ENCODE data around the gene TENM4. TPM values are rescaled to one million over a fixed set of nuclear protein-coding genes. Genes with fewer than 3 reads are reported as not detected.

The TENM4 gene
- total RNA-seq, 2 experiments from 2014 or later, result not detected

DNA sequence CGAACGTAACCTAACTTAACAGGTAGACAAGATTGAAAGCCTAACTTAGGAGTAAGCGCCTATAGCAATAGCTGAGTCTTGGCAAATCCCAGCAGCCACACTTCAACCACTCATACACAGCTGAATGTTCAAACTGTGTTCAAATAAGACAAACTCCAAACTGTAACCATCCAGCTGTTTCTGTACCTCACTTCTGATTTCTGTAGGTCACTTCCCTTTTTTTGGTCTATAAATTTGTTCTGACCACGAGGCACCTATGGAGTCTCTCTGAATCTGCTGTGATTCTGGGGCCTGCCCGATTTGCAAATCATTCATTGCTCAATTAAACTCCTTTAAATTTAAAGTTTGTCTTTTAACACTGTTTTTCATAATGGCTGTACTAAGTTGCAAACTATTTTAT, 8.2 kb upstream of the TENM4 start:
- TF ChIP-seq EZH2phosphoT487 (IDR thresholded peaks at IDR 0.05; ENCODE audit: borderline replicate concordance, low read depth, low read length), result no peak
- TF ChIP-seq, protein P1, sequence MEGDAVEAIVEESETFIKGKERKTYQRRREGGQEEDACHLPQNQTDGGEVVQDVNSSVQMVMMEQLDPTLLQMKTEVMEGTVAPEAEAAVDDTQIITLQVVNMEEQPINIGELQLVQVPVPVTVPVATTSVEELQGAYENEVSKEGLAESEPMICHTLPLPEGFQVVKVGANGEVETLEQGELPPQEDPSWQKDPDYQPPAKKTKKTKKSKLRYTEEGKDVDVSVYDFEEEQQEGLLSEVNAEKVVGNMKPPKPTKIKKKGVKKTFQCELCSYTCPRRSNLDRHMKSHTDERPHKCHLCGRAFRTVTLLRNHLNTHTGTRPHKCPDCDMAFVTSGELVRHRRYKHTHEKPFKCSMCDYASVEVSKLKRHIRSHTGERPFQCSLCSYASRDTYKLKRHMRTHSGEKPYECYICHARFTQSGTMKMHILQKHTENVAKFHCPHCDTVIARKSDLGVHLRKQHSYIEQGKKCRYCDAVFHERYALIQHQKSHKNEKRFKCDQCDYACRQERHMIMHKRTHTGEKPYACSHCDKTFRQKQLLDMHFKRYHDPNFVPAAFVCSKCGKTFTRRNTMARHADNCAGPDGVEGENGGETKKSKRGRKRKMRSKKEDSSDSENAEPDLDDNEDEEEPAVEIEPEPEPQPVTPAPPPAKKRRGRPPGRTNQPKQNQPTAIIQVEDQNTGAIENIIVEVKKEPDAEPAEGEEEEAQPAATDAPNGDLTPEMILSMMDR (conservative IDR thresholded peaks at IDR 0.05; ENCODE audit: low read length), result no peak
- Histone ChIP-seq H3K9me3 (ENCODE audit: low read length) (no peaks in the 10 kb centered on the region), H3K4me1 (ENCODE audit: insufficient read depth, low read length, poor library complexity, severe bottlenecking) (no peaks in the 10 kb centered on the region), H3K9me2 (ENCODE audit: insufficient read depth, low read length) (no peaks in the 10 kb centered on the region), H3K36me3 (ENCODE audit: insufficient read depth, low read length) (no peaks in the 10 kb centered on the region), H3K4me3 (ENCODE audit: low read depth, low read length, poor library complexity, severe bottlenecking) (no peak overlapping the region), H3K4me2 (ENCODE audit: low read length) (no peak overlapping the region), H4K20me1 (ENCODE audit: insufficient read depth, low read length) (no peaks in the 10 kb centered on the region), H2AFZ (ENCODE audit: low read length) (no peak overlapping the region), H3K79me2 (ENCODE audit: insufficient read depth, low read depth, low read length) (no peaks in the 10 kb centered on the region), H3K27ac (ENCODE audit: low read depth, low read length, poor library complexity, severe bottlenecking) (no peak overlapping the region)
- POLR2A ChIA-PET, result no interaction called here
- CTCF ChIA-PET (ENCODE audit: unreplicated experiment), result no interaction called here
- intact Hi-C loops (cut with micrococcal nuclease; ENCODE audit: unreplicated experiment), result no loop called here
- BruUV-seq (replicated peaks), result no TSS peak
- DNase-seq (ENCODE audit: low spot score), result no peak

DNA sequence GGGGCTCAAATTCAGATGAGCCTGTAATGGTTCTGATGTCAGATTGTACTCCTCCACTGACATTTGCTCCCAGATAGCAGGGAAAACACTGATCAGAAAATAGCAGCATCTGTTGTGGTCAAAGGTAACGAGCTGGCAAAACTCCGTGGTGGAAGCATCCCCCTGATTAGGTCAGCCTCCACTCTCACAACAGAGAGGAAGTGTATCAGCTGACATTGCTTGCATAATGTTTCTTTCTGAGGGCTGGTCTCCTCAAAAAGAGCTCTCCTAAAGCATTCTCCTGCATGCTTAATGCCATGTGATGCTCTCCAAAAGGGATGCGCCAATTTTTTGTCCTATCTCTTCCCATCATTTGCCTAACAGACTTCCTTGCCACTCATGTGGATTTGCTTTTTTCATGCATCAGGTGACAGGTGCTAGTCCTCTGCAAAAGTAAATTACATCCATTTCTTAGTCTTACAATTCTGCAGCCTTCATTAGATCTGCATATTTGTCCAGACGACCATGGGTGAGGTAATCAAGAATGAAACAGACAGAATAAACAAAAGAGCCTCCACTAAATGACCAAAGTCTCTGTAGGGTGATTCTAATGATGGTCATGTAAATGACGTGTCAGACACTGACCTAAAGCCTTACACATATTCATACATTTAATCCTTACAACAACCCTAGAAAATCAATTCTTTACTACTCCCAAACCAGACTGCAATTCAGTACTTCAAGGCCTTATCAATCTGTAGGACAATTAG, 6.4 kb upstream of the TENM4 start:
- CTCF ChIA-PET (ENCODE audit: unreplicated experiment), result no interaction called here
- DNase-seq (ENCODE audit: low spot score), result no peak
- TF ChIP-seq, protein P1 (conservative IDR thresholded peaks at IDR 0.05; ENCODE audit: low read length), result no peak
- TF ChIP-seq EZH2phosphoT487 (IDR thresholded peaks at IDR 0.05; ENCODE audit: borderline replicate concordance, low read depth, low read length), result no peak
- Histone ChIP-seq H3K9me2 (ENCODE audit: insufficient read depth, low read length) (no peaks in the 10 kb centered on the region), H3K4me3 (ENCODE audit: low read depth, low read length, poor library complexity, severe bottlenecking) (no peak overlapping the region), H3K9me3 (ENCODE audit: low read length) (no peaks in the 10 kb centered on the region), H3K4me2 (ENCODE audit: low read length) (no peak overlapping the region), H4K20me1 (ENCODE audit: insufficient read depth, low read length) (no peaks in the 10 kb centered on the region), H3K36me3 (ENCODE audit: insufficient read depth, low read length) (no peaks in the 10 kb centered on the region), H3K27ac (ENCODE audit: low read depth, low read length, poor library complexity, severe bottlenecking) (no peak overlapping the region), H3K4me1 (ENCODE audit: insufficient read depth, low read length, poor library complexity, severe bottlenecking) (no peaks in the 10 kb centered on the region), H3K79me2 (ENCODE audit: insufficient read depth, low read depth, low read length) (no peaks in the 10 kb centered on the region), H2AFZ (ENCODE audit: low read length) (no peak overlapping the region)
- no TSS peak for BruUV-seq (replicated peaks)
- POLR2A ChIA-PET, result no interaction called here
- intact Hi-C loops (cut with micrococcal nuclease; ENCODE audit: unreplicated experiment), result no loop called here

DNA sequence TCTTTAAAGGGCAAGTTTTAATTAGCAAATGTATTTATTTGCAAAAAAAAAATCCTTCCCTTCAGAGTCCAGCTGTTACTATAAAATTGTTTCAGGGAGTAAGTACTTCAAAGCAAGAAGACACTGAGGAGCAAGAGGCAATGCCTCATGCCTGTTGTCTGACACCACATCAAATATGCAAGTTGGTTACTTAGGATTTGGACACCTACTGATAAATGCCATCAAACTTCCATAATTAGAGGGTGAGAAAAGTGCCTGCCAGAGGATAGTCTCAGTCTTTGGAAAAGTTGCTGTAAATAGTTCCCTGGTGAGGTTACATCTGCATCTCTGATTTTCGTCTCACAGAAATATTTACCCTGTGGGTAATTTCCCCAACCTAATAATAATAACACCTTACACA, 4.1 kb upstream of the TENM4 start:
- Histone ChIP-seq H3K9me2 (ENCODE audit: insufficient read depth, low read length) (no peaks in the 10 kb centered on the region), H3K79me2 (ENCODE audit: insufficient read depth, low read depth, low read length) (no peaks in the 10 kb centered on the region), H3K4me3 (ENCODE audit: low read depth, low read length, poor library complexity, severe bottlenecking) (no peak overlapping the region), H3K4me1 (ENCODE audit: insufficient read depth, low read length, poor library complexity, severe bottlenecking) (no peaks in the 10 kb centered on the region), H3K4me2 (ENCODE audit: low read length) (no peak overlapping the region), H4K20me1 (ENCODE audit: insufficient read depth, low read length) (no peaks in the 10 kb centered on the region), H2AFZ (ENCODE audit: low read length) (no peak overlapping the region), H3K36me3 (ENCODE audit: insufficient read depth, low read length) (no peaks in the 10 kb centered on the region), H3K27ac (ENCODE audit: low read depth, low read length, poor library complexity, severe bottlenecking) (no peak overlapping the region), H3K9me3 (ENCODE audit: low read length) (no peaks in the 10 kb centered on the region)
- intact Hi-C loops (cut with micrococcal nuclease; ENCODE audit: unreplicated experiment), result no loop called here
- no peak for TF ChIP-seq EZH2phosphoT487 (IDR thresholded peaks at IDR 0.05; ENCODE audit: borderline replicate concordance, low read depth, low read length)
- ChIA-PET POLR2A (interaction anchor here (1.1 kb wide), 1 partner anchor 12 kb away, joined by 3 read pairs; no protein-coding TSS in a partner anchor), CTCF (ENCODE audit: unreplicated experiment) (no interaction called here)
- no peak for DNase-seq (ENCODE audit: low spot score)
- no TSS peak for BruUV-seq (replicated peaks)
